T-helper 22 cell (primary cell): Measurements from ENCODE around the gene ECEL1.
"Not testable (repeated sequence)": the region's sequence is repeated elsewhere in the genome, so short reads cannot be mapped to it uniquely, and the experiment has no call there.

ENCODE experiments used
- DNase-seq: peaks from one replicate; pipeline ENCODE4 v3.0.0-alpha.2; 2020; ENCODE audit warnings: low read depth

Gene ECEL1

DNA sequence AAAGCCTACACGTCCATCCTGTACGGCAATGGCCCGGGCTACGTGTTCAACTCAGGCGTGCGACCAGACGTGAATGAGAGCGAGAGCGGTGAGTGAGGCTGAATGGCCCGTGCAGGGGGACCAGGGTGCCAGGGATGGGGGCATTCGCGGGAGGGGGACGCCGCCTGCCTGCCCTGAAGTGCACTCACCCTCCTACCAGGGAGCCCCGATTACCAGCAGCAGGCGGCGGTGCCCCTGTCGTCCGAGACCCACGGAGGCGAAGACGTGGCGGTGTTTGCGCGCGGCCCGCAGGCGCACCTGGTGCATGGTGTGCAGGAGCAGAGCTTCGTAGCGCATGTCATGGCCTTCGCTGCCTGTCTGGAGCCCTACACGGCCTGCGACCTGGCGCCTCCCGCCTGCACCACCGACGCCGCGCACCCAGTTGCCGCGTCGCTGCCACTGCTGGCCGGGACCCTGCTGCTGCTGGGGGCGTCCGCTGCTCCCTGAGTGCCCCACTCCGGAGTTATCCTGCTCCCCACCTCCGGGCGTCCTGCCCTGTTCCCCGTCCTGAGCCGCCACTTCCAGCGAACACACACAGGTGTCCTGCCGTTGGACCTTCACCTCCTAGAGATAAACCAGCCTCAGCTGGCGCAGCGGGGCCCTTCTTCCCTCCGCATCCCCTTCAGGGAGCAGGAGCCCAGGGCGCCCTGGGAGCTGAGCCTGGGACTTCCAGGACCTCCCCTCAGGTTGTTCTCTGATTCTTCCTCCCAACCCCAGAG lies 28.8 kb downstream of the ECEL1 start:
- DNase-seq: no peak

DNA sequence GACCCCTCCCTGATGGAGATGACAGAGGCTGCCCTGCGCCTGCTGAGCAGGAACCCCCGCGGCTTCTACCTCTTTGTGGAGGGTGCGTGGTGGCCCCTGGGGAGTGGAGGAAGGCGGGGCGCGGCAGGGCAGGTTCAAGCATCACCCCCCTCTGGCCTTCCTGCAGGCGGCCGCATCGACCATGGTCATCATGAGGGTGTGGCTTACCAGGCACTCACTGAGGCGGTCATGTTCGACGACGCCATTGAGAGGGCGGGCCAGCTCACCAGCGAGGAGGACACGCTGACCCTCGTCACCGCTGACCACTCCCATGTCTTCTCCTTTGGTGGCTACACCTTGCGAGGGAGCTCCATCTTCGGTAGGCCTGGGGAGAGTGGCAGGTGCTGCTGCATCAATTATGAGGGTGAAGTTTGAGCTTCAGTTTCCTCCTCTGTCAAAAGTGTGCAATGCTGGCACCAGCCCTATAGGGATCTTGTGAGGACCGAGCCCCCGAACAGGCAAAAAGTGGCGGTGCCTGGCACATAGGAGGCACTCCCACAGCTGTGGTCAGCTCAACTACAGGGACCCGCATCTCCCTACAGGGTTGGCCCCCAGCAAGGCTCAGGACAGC lies 29.5 kb downstream of the ECEL1 start:
- DNase-seq: no peak

GRCh38 chr2:232457121-232458011 lies 30.3 kb downstream of the ECEL1 start:
- DNase-seq: no peak

GRCh38 chr2:232456296-232457120 lies 31.1 kb downstream of the ECEL1 start:
- DNase-seq: no peak

- DNase-seq: no peak
Observed at GRCh38 chr2:232455426-232456255, 32.0 kb downstream of the ECEL1 start, which contains the start of gene ALPI. Gene ALPI, plus strand, starts transcription at chr2:232456153. Its CDS starts 47 bp downstream, at chr2:232456200.

GRCh38 chr2:232454630-232455029 lies 33.0 kb downstream of the ECEL1 start:
- DNase-seq: no peak

- not testable (repeated sequence) for DNase-seq
Observed at GRCh38 chr2:232451645-232452044, 36.0 kb downstream of the ECEL1 start.

DNA sequence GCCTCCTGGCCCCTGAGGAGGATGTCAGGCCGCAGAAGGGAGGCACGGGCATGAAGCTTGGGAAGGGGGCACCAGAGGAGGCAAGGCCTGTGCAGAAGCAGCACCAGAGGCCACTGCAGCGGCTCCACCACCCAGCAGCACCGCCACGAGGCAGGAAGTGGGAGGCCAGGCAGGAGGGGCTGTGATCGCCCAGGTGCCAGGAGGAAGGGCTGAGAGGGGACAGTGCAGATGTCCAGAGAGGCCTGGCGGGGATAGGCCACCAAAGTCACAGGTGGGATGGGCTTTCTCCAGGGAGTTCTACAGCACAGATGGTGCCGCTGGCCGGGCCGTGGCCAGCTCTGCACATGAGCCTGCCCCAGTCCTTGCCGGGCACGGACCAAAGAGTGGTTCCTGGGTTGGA lies 37.7 kb downstream of the ECEL1 start:
- DNase-seq: no peak

DNA sequence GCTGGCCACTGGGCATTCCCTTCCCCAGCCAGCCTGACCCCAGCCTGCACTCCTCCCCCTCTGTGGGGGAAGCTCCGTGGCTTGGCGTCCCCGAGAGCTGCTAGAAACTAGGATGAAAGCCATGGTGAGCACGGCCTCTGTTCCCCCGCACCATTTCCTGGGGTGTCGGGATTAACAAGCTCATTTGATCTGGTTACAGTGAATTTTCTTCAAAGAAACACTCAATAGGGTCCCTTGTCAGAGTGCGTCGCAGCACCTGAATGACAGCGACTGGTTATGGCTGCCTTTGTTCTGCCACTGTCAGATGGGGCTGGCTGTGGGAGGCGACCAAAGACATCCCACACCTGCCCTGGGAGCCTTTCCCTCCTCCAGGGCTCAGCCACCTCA lies 39.3 kb downstream of the ECEL1 start:
- DNase-seq: no peak

DNA sequence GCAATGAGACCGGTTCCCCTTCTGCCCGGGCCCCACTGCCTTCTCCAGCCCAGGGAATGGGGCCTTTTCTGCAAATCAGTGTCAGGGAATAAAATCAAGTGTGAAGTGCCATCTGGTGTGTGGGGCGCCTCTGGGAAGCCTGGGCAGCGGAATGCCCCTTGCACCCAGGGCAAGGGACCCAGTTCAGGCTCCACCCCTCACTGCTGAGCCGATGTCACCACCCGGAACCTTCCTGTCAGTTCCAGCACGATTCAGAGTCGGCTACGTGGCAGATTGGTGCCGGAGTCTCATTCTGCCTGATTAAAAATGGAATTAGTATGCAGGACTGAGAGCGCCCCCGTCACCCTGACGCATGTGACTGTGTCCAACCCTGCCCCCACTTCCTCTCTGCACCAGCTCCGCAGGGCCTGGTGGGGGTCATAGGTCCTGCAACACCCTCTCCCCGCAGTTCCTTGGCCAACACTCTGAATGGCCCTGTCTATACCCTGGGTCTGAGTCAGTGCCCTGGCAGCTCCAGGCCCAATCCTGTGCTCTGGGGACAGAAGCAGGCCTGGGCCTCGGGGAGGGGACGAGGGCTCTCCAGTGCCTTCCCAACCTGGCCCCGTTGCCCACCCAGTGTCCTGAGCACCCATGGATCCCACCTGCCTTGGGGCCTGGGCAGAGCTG lies 39.9 kb downstream of the ECEL1 start:
- DNase-seq: no peak

DNA sequence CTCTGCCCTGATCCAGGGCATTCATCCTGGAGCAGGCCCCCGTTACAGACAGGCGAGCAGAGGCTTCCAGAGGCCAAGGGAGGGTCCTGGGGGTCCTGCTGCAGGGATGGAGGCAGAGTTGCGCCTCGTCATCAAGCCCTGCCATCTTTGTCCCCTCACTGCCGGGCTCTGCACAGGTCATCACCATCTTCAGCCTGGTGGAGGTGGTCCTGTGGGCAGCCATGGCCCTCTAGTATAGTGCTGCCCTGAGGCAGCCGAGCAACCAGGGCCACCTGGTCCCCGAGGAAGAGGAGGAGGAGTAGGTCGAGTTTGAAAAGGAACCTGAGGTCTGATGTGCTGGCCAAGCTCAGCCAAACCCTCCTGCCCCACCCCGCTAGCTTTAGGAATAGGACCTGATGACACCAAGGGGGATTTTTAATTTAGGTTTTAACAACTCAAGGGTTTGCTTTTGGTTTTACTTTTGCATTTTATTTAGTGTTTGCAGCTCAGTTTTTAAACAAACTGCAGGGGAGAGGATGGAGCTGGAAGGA lies 40.5 kb downstream of the ECEL1 start:
- DNase-seq: no peak

GRCh38 chr2:232446266-232446777 lies 41.3 kb downstream of the ECEL1 start:
- DNase-seq: not testable (repeated sequence)

GRCh38 chr2:232445149-232445885 lies 42.3 kb downstream of the ECEL1 start:
- not testable (repeated sequence) for DNase-seq

DNA sequence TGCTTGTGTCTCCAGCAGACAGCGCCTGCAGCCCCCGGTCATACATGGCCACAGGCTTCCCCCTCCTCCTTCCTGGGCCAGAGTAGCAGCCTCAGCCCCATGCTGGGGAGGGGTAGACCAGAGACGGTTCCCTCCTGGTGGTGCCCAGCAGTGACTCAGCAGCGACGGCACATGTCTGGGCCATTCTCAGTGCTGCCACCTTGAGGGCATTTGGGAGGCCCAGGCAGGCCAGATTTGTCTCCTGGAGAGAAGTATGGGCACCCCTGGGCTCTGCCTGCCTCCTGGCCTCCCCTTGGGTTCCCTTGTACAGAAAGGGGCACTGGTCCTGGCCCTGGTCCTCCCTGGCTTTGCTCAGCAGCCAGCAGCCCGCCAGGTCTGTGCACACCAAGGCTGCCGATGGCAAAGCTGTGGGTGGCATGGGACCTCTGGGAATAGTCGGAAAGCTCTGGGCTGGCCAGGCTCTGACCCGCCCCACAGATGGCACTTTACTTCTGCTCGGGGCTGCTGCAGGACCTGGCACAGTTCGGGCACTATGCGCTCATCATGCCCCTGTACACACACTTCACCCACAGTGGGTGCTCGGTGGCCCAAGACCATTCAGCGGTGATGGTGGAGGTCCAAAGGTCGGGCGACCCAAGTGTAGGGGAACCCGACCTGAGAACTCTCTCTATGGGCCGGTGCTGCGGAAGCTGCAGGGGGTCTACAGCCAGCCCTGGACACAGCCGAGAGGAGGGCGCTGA lies 43.1 kb downstream of the ECEL1 start:
- DNase-seq: no peak

DNA sequence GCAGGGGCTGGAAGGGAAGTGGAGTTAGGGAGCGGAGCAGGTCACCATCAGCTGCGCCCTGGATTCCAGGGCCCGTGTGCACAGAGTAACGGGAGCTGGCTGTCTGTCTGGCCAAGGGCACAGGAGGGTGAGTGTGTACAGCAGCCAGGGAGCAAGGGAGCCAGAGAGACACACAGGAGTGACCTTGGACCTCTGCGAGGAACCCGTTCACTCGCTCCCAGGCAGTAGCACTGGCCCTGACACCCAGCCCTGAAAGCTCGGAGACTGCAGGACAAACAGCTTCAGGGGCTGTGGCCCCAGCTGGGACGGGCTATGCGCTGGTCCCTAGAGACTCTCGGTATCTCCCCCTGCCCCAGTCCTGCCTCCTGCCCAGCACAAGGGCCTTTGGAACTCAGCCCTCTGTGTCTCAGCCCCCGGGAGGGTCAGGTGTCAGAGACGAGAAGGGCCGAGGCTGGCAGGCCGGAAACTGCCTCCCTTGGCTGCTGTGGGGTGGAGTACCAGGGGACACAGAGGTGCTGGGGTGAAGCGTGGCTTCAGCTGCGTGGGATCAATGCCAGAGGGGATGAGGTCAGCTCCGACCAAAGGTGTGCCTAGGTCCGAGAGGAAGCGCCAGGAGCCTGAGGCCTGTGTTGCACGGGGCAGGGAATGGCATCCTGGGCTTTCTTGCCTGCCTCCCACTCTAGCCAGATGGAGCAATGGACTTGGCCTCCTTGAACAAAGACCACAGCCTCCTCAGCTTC lies 43.8 kb downstream of the ECEL1 start:
- DNase-seq: not testable (repeated sequence)

GRCh38 chr2:232443047-232443446 lies 44.6 kb downstream of the ECEL1 start:
- not testable (repeated sequence) for DNase-seq

DNA sequence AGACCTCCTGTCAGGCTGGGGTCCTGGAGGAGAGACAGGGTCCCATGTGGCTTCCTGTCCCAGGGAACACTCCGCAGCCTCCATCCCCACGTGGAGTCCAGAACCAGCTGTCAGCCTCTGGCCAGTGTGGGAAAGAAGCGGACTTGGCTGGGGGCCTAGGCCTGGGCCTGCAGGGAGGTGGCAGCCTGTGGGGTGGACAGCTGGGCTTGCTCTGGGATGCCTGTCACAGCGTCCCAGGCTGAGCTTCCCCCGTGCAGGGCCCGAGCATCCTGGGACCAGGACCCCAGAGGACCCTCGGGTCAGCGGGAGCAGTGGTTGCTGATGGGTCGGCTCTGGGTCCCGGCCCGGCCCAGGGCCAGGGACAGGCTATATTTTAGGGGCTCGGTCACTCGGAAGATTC lies 45.2 kb downstream of the ECEL1 start:
- not testable (repeated sequence) for DNase-seq

GRCh38 chr2:232441922-232442321 lies 45.7 kb downstream of the ECEL1 start:
- DNase-seq: not testable (repeated sequence)
